HEK293 (cell line): ENCODE measurements around the gene LIN52.

Source experiments
- BCL11A ChIP-seq: fragments of 450-650 bp; formaldehyde crosslinking; IDR thresholded peaks from 2 replicates; pipeline ENCODE4 v1.5.1; 2016; ENCODE audit warnings: low read depth, missing biosample characterization, missing genetic modification characterization
- CTCF ChIP-seq: fragments of 450-650 bp; formaldehyde crosslinking; IDR thresholded peaks from 2 replicates; pipeline ENCODE4 v1.5.1; 2016; ENCODE audit warnings: missing biosample characterization, missing genetic modification characterization
- GLI4 ChIP-seq: fragments of 450-650 bp; formaldehyde crosslinking; IDR thresholded peaks from 2 replicates; pipeline ENCODE4 v1.5.1; 2016; ENCODE audit warnings: missing biosample characterization, missing genetic modification characterization
- HOXA7 ChIP-seq: sonication (generic); formaldehyde crosslinking; IDR thresholded peaks from 2 replicates; pipeline ENCODE4 v1.8.1; 2022; ENCODE audit warnings: missing genetic modification reagents, borderline replicate concordance
- REST ChIP-seq: fragments of 450-650 bp; formaldehyde crosslinking; IDR thresholded peaks from 2 replicates; pipeline ENCODE4 v1.5.1; 2016; ENCODE audit warnings: missing biosample characterization, missing genetic modification characterization
- TRIM28 ChIP-seq: IDR thresholded peaks from 2 replicates; pipeline ENCODE4 v1.6.1; 2011; ENCODE audit warnings: low read length, control low read depth, borderline replicate concordance
- ZBTB20 ChIP-seq: fragments of 450-650 bp; formaldehyde crosslinking; IDR thresholded peaks from 2 replicates; pipeline ENCODE4 v1.5.1; 2016; ENCODE audit warnings: missing biosample characterization, missing genetic modification characterization
- ZBTB21 ChIP-seq: fragments of 450-650 bp; formaldehyde crosslinking; IDR thresholded peaks from 2 replicates; pipeline ENCODE4 v1.5.1; 2017; ENCODE audit warnings: missing biosample characterization, missing genetic modification characterization
- ZNF214 ChIP-seq: fragments of 450-650 bp; formaldehyde crosslinking; IDR thresholded peaks from 2 replicates; pipeline ENCODE4 v1.5.1; 2017; ENCODE audit warnings: missing biosample characterization, mild to moderate bottlenecking, missing genetic modification characterization, borderline replicate concordance
- ZNF24 ChIP-seq: fragments of 450-650 bp; formaldehyde crosslinking; IDR thresholded peaks from 2 replicates; pipeline ENCODE4 v1.5.1; 2016; ENCODE audit warnings: missing biosample characterization, missing genetic modification characterization
- ZNF248 ChIP-seq: fragments of 450-650 bp; formaldehyde crosslinking; IDR thresholded peaks from 2 replicates; pipeline ENCODE4 v1.5.1; 2017; ENCODE audit warnings: missing biosample characterization, missing genetic modification characterization
- TF ChIP-seq, protein P1 (sequence below): fragments of 450-650 bp; IDR thresholded peaks from 2 replicates; pipeline ENCODE4 v1.5.1; 2018; ENCODE audit warnings: missing biosample characterization, mild to moderate bottlenecking, missing genetic modification characterization
- TF ChIP-seq, protein P2 (sequence below): fragments of 450-650 bp; formaldehyde crosslinking; IDR thresholded peaks from 2 replicates; pipeline ENCODE4 v1.5.1; 2016; ENCODE audit warnings: missing biosample characterization, missing genetic modification characterization, low read depth
- TF ChIP-seq, protein P3 (sequence below): sonication (generic); formaldehyde crosslinking; IDR thresholded peaks from 2 replicates; pipeline ENCODE4 v1.8.1; 2022; ENCODE audit warnings: mild to moderate bottlenecking, moderate library complexity, missing genetic modification reagents

DNA sequence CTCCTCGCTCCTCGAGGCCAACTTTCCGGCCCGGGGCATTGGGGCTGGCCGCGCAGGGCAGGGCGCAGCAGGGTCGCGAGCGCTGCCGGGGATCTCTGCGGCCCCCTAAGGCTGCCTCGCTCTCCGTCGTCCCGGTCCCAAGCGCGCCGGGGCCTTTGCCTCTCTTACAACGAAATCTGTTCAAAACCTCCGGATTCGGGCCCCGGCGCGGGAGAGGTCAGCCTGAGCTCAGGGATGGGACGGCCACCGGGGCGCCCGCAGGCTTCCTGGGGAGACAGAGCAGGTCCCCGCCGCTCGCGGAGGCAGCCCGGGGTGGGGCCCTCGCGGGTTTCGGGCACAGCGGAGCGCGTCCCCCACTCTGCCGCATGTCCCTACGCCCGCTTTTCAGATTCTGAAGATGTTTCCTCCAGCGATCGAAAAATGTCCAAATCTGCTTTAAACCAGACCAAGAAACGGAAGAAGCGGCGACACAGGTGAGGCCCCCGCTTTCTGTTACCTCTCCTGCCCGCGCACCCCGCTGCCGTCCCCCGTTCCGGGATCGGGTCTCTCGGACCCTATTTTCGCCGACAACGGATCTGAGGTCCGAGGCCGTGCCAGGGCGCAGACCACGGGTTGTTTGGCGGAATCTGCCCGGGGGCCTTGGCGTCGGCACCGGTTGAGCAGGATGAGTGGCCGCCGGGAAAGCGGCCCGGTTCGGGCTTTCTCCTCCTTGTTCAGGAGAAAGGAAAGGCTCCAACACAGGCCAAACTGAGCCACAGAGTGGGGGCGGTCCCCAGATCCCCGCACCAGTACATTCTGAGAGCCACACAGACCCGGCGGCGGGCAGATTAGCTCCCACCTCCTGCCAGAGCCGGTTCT, 156.3 kb downstream of the LIN52 start:
- TF ChIP-seq CTCF (tag by site-specific recombination) (no peak), ZNF24 (no peak), TRIM28 (no peak), ZNF248 (tag by site-specific recombination) (no peak), ZNF214 (tag by site-specific recombination) (no peak), HOXA7 (CRISPR knock-in tag) (no peak), BCL11A (tag by site-specific recombination) (no peak), ZBTB21 (no peak), ZBTB20 (no peak), GLI4 (tag by site-specific recombination) (no peak), REST (no peak)
- TF ChIP-seq, protein P1, sequence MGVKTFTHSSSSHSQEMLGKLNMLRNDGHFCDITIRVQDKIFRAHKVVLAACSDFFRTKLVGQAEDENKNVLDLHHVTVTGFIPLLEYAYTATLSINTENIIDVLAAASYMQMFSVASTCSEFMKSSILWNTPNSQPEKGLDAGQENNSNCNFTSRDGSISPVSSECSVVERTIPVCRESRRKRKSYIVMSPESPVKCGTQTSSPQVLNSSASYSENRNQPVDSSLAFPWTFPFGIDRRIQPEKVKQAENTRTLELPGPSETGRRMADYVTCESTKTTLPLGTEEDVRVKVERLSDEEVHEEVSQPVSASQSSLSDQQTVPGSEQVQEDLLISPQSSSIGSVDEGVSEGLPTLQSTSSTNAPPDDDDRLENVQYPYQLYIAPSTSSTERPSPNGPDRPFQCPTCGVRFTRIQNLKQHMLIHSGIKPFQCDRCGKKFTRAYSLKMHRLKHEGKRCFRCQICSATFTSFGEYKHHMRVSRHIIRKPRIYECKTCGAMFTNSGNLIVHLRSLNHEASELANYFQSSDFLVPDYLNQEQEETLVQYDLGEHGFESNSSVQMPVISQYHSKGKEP (tag by site-specific recombination): no peak
- TF ChIP-seq, protein P2, sequence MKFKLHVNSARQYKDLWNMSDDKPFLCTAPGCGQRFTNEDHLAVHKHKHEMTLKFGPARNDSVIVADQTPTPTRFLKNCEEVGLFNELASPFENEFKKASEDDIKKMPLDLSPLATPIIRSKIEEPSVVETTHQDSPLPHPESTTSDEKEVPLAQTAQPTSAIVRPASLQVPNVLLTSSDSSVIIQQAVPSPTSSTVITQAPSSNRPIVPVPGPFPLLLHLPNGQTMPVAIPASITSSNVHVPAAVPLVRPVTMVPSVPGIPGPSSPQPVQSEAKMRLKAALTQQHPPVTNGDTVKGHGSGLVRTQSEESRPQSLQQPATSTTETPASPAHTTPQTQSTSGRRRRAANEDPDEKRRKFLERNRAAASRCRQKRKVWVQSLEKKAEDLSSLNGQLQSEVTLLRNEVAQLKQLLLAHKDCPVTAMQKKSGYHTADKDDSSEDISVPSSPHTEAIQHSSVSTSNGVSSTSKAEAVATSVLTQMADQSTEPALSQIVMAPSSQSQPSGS (tag by site-specific recombination): no peak
- TF ChIP-seq, protein P3, sequence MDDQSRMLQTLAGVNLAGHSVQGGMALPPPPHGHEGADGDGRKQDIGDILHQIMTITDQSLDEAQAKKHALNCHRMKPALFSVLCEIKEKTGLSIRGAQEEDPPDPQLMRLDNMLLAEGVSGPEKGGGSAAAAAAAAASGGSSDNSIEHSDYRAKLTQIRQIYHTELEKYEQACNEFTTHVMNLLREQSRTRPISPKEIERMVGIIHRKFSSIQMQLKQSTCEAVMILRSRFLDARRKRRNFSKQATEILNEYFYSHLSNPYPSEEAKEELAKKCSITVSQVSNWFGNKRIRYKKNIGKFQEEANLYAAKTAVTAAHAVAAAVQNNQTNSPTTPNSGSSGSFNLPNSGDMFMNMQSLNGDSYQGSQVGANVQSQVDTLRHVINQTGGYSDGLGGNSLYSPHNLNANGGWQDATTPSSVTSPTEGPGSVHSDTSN: no peak
